Activated CD8-positive, alpha-beta memory T cell treated with anti-CD3 and anti-CD28 coated beads, Interleukin-2, amount 10 ng/mL, durations not matched to agents 7 days and 5 days (primary cell): Measurements from ENCODE around the gene MAL. TPM values are rescaled to one million over a fixed set of nuclear protein-coding genes. Genes with fewer than 3 reads are reported as not detected.

Experiments
- ATAC-seq: fragments of 150-1000 bp; cut with Tn5 transposase; one replicate; pipeline ENCODE4 v1.10.0; 2021; ENCODE audit warnings: moderate library complexity
- CTCF ChIA-PET: fragments of 350-600 bp; sonication (Branson Sonifier 250); formaldehyde crosslinking; loops from one replicate; lab custom pipeline; 2021; ENCODE audit warnings: antibody characterized with exemption; lab: Charles Lee
- DNase-seq: peaks from one replicate; pipeline ENCODE4 v3.0.0-alpha.2; 2020
- H3K27ac Mint-ChIP-seq: one replicate; pipeline ENCODE4 v1.8.0; 2021; ENCODE audit warnings: mild to moderate bottlenecking, mixed read lengths
- H3K27me3 Mint-ChIP-seq: one replicate; pipeline ENCODE4 v1.8.0; 2021; ENCODE audit warnings: mixed read lengths
- H3K36me3 Mint-ChIP-seq: one replicate; pipeline ENCODE4 v1.8.0; 2021; ENCODE audit warnings: mild to moderate bottlenecking, mixed read lengths
- H3K4me1 Mint-ChIP-seq: one replicate; pipeline ENCODE4 v1.8.0; 2021; ENCODE audit warnings: mixed read lengths
- H3K4me3 Mint-ChIP-seq: one replicate; pipeline ENCODE4 v1.8.0; 2021; ENCODE audit warnings: mild to moderate bottlenecking, moderate library complexity, mixed read lengths
- H3K9me3 Mint-ChIP-seq: one replicate; pipeline ENCODE4 v1.8.0; 2022; ENCODE audit warnings: low read depth, mixed read lengths
- total RNA-seq, 2 experiments: library from RNA; stranded (reverse); gene quantifications; one replicate each; pipeline ENCODE4 v1.2.3, GENCODE V29; 2021

The MAL gene
- 100 to 1,000 TPM in 1 of 2 experiments, 10 to 100 TPM in 1; 54.6 to 178 TPM for total RNA-seq

DNA sequence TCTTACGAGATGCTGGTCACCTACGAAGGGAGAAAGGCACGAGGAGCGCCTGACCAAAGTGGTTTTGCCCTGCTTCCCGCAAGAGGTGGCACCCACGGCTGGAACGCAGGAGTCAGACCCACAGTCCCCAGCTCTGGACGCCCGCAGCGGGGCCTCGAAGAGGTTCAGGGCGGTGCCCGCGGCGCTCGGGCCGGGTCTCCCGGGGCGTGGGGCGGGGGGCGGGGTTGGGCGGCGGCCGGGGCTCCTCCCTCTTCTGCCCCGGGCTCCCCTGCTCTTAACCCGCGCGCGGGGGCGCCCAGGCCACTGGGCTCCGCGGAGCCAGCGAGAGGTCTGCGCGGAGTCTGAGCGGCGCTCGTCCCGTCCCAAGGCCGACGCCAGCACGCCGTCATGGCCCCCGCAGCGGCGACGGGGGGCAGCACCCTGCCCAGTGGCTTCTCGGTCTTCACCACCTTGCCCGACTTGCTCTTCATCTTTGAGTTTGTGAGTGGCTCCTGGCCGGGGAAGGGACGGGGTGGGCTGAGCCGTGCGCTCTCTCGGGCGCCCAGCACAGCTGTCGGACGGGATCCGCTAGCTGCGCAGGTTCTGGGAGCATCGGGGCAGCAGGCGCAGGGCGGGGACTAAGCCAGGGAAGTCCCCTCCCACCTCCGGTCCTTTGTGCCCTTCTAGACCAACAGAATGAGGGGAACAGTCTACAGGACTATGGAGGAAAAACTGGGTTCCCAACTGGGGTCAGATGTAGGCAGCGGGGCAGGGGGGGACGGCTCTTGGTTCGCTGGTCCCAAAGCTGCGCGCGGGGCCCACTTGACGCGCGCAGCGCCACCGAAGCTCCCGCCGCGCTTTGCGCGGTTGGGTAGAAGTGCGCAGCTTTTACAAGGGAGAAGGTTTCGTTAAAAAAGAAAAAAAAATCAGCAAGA lies at the start of gene MAL:
TSS of gene MAL (plus strand) at position 303 of the 914 bp plus-strand sequence. CDS start at position 388, 85 bp downstream.
- Mint-ChIP-seq H3K4me3 (peak within 1 kb of the TSS; percentile 98), H3K4me1 (peaks cover 57% of the 10 kb centered on the region), H3K36me3 (peaks cover 14% of the 10 kb centered on the region), H3K9me3 (no peaks in the 10 kb centered on the region), H3K27me3 (peaks cover 33% of the 10 kb centered on the region), H3K27ac (peak within 1 kb of the TSS; percentile 96)
- peak; percentile 74 for DNase-seq
- CTCF ChIA-PET, result interaction anchor here (0.6 to 8.3 kb wide), 9 partner anchors 10 to 96 kb away, joined by 3 to 414 read pairs (median 5); partner anchors contain the start of gene MRPS5
- ATAC-seq, result peak; percentile 74

DNA sequence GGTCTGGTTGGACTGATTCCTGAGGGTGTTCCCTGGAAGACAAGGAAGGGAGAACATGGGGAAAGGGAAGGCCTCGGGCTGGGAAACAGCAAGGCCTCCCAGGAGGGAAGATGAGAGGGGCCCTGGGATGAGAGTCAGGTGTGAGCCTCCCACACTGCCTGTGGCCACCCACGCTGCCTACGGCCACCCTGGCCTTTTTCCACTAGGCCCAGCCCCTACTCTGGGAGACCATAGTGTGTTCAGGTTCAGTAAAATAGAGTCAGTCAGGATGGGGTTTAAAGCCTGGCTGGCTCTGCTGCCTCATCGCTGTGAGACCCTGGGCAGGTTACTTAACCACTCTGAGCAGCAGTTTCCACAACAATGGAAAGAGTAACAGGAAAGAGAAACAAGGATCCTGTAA lies 47.7 kb upstream of the MAL start:
- CTCF ChIA-PET, result interaction anchor here (1.0 kb wide), 1 partner anchor 9 kb away, joined by 3 read pairs; no protein-coding TSS in a partner anchor
- Mint-ChIP-seq H3K27ac (no peak overlapping the region), H3K36me3 (no peaks in the 10 kb centered on the region), H3K27me3 (peaks cover 11% of the 10 kb centered on the region), H3K4me1 (no peaks in the 10 kb centered on the region), H3K4me3 (no peak overlapping the region), H3K9me3 (no peaks in the 10 kb centered on the region)
- DNase-seq, result no peak
- ATAC-seq, result no peak

DNA sequence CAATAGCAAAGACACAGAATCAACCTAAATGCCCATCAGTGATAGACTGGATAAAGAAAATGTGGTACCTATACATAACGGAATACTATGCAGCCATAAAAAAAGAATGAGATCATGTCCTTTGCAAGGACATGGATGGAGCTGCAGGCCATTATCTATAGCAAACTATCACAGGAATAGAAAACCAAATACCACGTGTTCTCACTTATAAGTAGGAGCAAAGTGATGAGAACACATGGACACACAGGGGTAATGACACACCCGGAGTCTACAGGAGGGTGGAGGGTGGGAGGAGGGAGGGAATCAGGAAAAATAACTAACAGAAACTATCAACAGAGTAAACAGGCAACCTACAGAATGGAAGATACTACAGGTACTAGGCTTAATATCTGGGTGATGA lies 46.6 kb upstream of the MAL start:
- Mint-ChIP-seq H3K36me3 (no peaks in the 10 kb centered on the region), H3K9me3 (no peaks in the 10 kb centered on the region), H3K4me1 (no peaks in the 10 kb centered on the region), H3K4me3 (no peak overlapping the region), H3K27me3 (peaks cover 11% of the 10 kb centered on the region), H3K27ac (no peak overlapping the region)
- no peak for ATAC-seq
- CTCF ChIA-PET, result no interaction called here
- DNase-seq, result no peak

DNA sequence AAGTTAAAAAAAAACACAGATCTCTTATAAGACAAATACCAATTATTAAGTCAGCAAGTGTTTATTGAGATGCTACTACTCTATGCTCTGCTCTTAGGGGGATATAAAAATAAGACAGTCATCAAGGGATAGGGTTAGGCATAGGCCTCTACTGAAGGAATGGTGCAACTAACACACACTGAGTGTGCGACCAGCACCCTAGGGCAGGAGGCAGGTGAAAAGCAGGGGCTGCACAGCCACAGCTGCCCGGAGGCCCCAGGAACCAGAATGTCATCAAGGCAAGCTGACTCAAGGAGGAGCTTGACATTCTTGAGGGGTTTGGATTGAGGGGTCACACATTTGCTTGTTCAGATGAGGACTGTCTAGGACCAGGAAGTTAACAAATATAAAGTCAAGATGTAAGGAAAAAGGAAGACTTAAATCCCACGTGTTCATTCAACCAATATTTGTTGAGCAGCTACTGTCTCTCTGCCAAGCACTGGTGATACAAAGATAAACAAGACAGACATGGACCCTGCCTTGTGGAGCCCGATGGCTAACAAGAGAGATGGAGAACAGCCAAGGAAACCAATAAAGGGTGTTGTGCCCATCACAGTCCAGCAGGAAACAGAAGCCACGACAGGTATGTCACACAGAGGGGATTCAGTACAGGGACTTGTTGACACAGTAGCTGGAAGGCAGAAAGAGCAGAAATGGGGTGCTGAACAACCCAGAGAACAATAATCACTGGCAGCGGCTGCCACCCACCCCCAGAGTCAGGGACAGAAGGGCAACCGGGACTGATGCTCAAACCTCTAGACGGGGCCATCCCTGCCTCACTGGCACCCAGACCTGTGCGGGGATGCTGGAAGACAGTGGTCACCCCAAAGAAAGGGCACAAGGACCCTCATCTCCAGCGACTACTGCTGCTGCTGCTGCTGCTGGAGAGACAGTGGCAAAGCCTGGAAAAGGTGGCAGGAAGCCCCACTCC lies 45.8 kb upstream of the MAL start:
- Mint-ChIP-seq H3K4me1 (no peaks in the 10 kb centered on the region), H3K27me3 (peaks cover 14% of the 10 kb centered on the region), H3K9me3 (no peaks in the 10 kb centered on the region), H3K4me3 (no peak overlapping the region), H3K36me3 (no peaks in the 10 kb centered on the region), H3K27ac (no peak overlapping the region)
- ATAC-seq (no peak), DNase-seq (no peak)
- CTCF ChIA-PET, result no interaction called here

DNA sequence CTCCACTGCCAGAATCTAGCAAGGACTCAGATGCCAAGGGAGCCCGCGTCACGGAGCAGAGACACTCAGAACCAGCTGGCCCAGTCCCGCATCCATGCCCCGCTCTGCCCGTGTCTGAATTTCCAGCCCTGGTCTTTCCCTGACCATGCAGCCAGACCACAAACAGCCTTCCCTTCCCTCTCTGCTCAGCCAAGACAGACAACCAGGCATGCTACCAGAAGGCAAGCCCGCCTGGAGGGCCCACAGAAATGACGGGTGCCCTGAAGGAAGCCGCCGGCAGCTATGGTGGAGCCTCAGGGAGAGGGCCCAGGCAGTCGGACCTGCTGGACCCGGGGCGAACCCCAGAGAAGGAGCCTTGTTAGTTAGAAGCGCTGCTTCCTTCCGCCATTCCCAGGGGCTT lies 45.1 kb upstream of the MAL start:
- DNase-seq (no peak), ATAC-seq (no peak)
- peaks cover 3% of the 10 kb centered on the region for H3K4me1 Mint-ChIP-seq
- no peaks in the 10 kb centered on the region for H3K9me3 Mint-ChIP-seq
- H3K27me3 Mint-ChIP-seq, result peaks cover 13% of the 10 kb centered on the region
- CTCF ChIA-PET, result no interaction called here
- H3K27ac Mint-ChIP-seq, result no peak overlapping the region
- no peaks in the 10 kb centered on the region for H3K36me3 Mint-ChIP-seq
- H3K4me3 Mint-ChIP-seq, result no peak overlapping the region

DNA sequence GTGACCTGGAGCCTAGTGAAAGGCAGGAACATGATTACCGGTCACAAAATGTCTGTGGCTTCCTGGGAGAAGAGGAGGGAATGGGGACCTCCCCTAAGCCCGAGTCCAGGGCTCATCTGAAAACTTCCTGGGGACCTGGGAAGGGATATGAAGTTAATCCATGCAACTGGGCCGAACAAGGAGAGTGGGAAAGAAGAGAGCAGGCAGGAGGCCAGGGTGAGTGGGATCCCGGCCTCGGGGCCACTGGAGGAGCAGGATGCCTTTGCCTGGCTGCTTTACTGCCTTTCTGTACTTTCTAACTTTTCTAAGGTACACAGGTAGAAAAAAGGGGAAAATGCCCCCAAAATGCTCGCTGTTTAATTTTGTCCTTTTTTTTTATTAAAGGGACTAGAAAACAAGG lies 43.4 kb upstream of the MAL start:
- Mint-ChIP-seq H3K36me3 (no peaks in the 10 kb centered on the region), H3K4me3 (no peak overlapping the region), H3K27me3 (peaks cover 10% of the 10 kb centered on the region), H3K27ac (no peak overlapping the region), H3K9me3 (no peaks in the 10 kb centered on the region), H3K4me1 (peaks cover 3% of the 10 kb centered on the region)
- CTCF ChIA-PET, result no interaction called here
- ATAC-seq (no peak), DNase-seq (no peak)

DNA sequence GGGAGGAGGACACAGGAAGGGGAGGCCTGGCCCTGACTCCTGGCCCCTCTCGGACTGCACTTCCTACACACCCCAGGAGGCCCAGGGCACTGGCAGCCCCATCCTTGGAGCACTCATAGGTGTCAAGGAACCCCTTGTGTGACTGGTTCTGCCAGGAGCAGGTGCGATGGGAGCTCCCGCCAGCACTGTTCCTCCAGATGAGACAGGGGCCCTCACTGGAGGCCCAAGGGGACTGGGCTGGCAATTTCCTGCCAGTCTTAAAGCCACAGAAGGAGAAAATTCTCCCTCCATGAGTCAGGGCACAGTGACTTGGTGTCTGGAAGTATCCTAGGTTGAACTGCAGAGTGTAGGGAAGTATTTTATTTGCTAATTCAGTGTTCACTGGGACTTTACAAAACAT lies 42.8 kb upstream of the MAL start:
- Mint-ChIP-seq H3K27ac (no peak overlapping the region), H3K36me3 (no peaks in the 10 kb centered on the region), H3K4me3 (no peak overlapping the region), H3K9me3 (no peaks in the 10 kb centered on the region), H3K27me3 (peaks cover 7% of the 10 kb centered on the region), H3K4me1 (peaks cover 3% of the 10 kb centered on the region)
- ATAC-seq (no peak), DNase-seq (no peak)
- CTCF ChIA-PET, result no interaction called here

DNA sequence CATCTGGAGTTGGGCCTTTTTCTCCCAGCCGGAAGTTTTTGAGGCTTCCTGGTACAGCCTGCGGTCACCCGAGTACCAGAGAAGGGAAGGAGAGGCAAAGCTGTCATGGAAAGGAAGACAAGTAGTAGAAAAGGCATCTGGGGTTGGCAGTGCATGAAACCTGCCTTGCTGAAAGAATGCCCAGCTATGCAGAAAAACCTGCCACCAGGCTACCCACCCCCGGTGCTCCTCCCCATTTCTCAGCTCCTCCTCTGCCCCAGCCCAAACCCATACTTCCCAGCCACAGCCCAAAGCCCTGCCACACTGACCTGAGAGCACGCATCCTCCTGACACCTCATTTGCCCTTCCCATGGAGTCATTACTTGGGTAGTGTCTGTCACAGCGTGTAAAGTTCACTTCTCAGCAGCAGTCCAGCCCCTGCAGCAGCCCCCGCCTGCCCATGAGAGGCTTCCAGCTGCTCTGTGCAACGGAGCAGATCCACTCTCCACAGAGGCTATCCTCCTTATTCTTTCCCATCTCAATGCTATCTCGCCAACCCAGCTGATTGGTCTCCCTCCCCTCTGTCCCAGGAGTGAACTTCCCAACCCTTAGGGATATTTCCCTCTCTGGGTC lies 40.4 kb upstream of the MAL start:
- Mint-ChIP-seq H3K9me3 (no peaks in the 10 kb centered on the region), H3K4me1 (peaks cover 3% of the 10 kb centered on the region), H3K27ac (no peak overlapping the region), H3K36me3 (no peaks in the 10 kb centered on the region), H3K4me3 (no peak overlapping the region), H3K27me3 (peaks cover 20% of the 10 kb centered on the region)
- no peak for ATAC-seq
- no peak for DNase-seq
- CTCF ChIA-PET, result no interaction called here

DNA sequence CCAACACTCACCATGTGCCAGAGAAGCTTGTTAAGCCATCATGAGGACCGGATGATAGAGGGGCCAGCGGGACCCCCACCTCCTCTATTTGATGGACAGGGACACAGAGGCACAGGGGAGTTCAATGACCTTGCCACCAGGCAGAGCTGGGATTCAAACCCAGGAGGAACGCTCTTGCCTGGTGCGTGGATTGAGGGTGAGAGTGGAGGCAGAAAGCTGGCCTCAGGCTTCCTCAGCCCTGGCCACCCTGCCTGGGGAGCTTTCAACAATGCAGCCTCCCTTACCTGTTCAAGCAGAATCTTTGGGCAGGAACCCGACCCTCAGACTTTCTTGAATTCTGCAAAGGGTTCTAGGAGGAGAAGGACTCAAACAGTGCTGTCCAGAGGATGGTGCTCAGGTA lies 39.9 kb upstream of the MAL start:
- no peak overlapping the region for H3K27ac Mint-ChIP-seq
- no peak for DNase-seq
- no peak for ATAC-seq
- no peaks in the 10 kb centered on the region for H3K9me3 Mint-ChIP-seq
- H3K4me1 Mint-ChIP-seq, result peaks cover 3% of the 10 kb centered on the region
- CTCF ChIA-PET, result interaction anchor here (1.0 to 1.9 kb wide), 3 partner anchors 29 to 129 kb away, joined by 7 to 15 read pairs (median 9); no protein-coding TSS in a partner anchor
- H3K36me3 Mint-ChIP-seq, result no peaks in the 10 kb centered on the region
- H3K27me3 Mint-ChIP-seq, result peaks cover 20% of the 10 kb centered on the region
- no peak overlapping the region for H3K4me3 Mint-ChIP-seq

DNA sequence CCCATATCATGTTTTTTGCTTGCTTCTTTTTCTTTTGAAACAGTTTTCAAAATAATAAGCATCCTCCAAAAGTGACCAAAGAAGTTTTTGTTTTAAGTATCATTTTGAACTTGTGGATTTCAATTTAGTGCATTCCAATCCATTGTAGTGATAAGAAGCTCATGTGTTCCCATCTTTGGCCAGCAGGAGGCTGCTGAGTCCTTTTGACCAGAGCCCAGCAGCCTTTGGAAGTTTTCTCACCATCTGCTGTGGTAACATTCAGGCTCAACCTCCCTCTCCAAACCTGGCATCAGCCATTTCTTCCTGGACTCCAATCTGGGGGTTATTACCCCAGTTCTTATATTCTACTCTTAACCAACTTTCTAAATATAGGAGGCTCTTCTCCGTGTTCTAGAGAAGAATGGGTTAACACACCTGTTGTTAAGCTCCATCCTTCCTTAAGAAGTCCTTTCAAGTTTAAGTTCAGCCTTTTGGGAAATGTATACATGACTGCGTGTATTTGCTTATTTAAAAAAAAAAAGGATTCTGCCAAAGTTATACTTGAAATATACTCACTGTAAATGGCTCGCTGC lies 39.0 kb upstream of the MAL start:
- H3K4me1 Mint-ChIP-seq, result peaks cover 3% of the 10 kb centered on the region
- H3K27ac Mint-ChIP-seq, result no peak overlapping the region
- H3K9me3 Mint-ChIP-seq, result no peaks in the 10 kb centered on the region
- H3K27me3 Mint-ChIP-seq, result peaks cover 20% of the 10 kb centered on the region
- ATAC-seq, result no peak
- DNase-seq, result peak; percentile 59
- CTCF ChIA-PET, result interaction anchor here (0.6 to 1.9 kb wide), 9 partner anchors 8 to 128 kb away, joined by 3 to 15 read pairs (median 7); no protein-coding TSS in a partner anchor
- no peaks in the 10 kb centered on the region for H3K36me3 Mint-ChIP-seq
- H3K4me3 Mint-ChIP-seq, result no peak overlapping the region

DNA sequence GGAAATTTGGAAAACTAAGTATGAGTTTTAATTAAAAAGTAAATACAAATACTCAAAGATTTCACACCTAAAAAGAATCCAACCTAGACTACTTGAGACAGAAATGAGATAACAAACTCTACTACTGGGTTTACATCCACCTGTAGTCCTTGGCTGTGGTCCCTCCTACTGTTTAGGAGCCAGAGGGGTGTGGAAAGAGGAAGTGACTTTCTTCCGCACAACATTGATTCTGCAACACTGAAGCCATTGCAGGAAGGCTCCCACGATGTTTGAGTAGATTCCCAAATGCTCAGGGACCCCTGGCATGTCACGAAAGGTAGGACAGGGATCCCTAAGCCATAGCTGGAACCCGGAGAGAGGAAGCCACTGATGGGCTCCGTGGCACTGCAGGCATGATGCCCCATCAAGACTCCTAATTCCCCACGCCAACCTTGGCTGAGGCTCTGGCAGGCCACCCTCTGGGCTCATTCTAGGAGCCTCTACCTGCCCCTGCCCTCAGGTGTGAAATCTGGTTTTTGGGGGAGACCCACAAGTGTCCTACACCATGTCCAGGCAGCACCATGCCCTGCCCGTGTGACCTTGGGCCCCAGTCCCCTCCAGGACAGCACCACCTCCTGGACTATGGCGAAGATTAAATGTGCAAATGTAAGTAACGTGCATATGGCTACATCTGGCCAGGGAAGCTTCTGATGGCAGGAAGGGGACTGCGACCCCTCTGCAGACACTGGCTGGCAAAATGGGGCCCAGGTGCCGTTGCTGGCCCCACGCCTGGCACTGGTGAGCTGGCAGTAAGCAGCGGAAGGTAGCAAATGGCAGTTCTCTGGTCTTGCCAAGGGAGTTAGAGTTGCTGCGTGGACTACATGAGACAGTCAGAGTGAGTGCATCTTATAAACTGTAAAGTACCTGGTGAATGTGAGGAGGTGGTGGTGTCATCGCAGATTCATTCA lies 38.2 kb upstream of the MAL start:
- H3K9me3 Mint-ChIP-seq, result no peaks in the 10 kb centered on the region
- peaks cover 3% of the 10 kb centered on the region for H3K4me1 Mint-ChIP-seq
- H3K27me3 Mint-ChIP-seq, result peaks cover 20% of the 10 kb centered on the region
- DNase-seq (peak; percentile 15), ATAC-seq (no peak)
- H3K36me3 Mint-ChIP-seq, result no peaks in the 10 kb centered on the region
- CTCF ChIA-PET, result interaction anchor here (1.2 to 1.9 kb wide), 6 partner anchors 8 to 127 kb away, joined by 4 to 15 read pairs (median 8); no protein-coding TSS in a partner anchor
- H3K4me3 Mint-ChIP-seq, result no peak overlapping the region
- no peak overlapping the region for H3K27ac Mint-ChIP-seq

DNA sequence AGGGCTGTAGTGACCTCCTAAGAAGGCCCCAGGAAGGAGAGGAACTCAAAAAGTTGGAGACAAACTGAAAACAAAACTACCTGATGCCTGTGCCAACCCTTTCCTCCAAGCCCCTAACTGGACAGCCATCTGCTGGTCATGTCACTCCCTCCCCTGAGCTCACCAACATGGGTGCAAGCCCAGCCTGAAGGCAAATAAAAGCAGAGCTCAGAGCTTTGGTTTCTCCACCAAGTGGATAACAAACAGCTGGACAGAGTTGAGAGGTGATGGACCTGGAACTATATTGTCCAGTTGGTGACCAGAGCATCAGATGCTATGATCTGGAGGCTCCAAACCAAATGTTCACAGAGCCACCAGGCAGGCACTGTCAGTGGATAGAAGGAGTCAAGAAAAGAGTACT lies 34.6 kb upstream of the MAL start:
- H3K4me3 Mint-ChIP-seq, result no peak overlapping the region
- H3K36me3 Mint-ChIP-seq, result no peaks in the 10 kb centered on the region
- no peaks in the 10 kb centered on the region for H3K9me3 Mint-ChIP-seq
- CTCF ChIA-PET, result interaction anchor here (1.2 kb wide), 1 partner anchor 88 kb away, joined by 3 read pairs; no protein-coding TSS in a partner anchor
- H3K27me3 Mint-ChIP-seq, result peaks cover 17% of the 10 kb centered on the region
- DNase-seq, result no peak
- no peak overlapping the region for H3K27ac Mint-ChIP-seq
- H3K4me1 Mint-ChIP-seq, result no peaks in the 10 kb centered on the region
- ATAC-seq, result no peak
